Smooth muscle cell (in vitro differentiated cells): ENCODE measurements around the gene L2HGDH. TPM values are rescaled to one million over a fixed set of nuclear protein-coding genes. Genes with fewer than 3 reads are reported as not detected.

ENCODE experiments used
- DNase-seq: peaks from one replicate; lab custom pipeline; 2025; ENCODE audit not compliant: unreplicated experiment; lab: John Stamatoyannopoulos, UW
- H2AFZ ChIP-seq: fragments of 200-600 bp; sonication (generic); 2 replicates; pipeline ENCODE4 v1.6.0; 2016; ENCODE audit warnings: antibody characterized with exemption, low read depth, mild to moderate bottlenecking
- H3F3A ChIP-seq: fragments of 200-600 bp; sonication (generic); 2 replicates; pipeline ENCODE4 v1.6.0; 2017; ENCODE audit warnings: antibody characterized with exemption, low read depth
- H3K27ac ChIP-seq: fragments of 200-600 bp; sonication (generic); 2 replicates; pipeline ENCODE4 v1.5.1; 2016; ENCODE audit warnings: low read depth, mild to moderate bottlenecking
- H3K27me3 ChIP-seq: fragments of 200-600 bp; sonication (generic); 2 replicates; pipeline ENCODE4 v1.6.1; 2016; ENCODE audit warnings: low read depth, mild to moderate bottlenecking
- H3K36me3 ChIP-seq: fragments of 200-600 bp; sonication (generic); 2 replicates; pipeline ENCODE4 v1.5.1; 2016; ENCODE audit warnings: low read depth
- H3K4me1 ChIP-seq: fragments of 200-600 bp; sonication (generic); 2 replicates; pipeline ENCODE4 v1.5.1; 2016; ENCODE audit warnings: low read depth
- H3K4me2 ChIP-seq: fragments of 200-600 bp; sonication (generic); 2 replicates; pipeline ENCODE4 v1.6.0; 2016; ENCODE audit warnings: mild to moderate bottlenecking
- H3K4me3 ChIP-seq: fragments of 200-600 bp; sonication (generic); 2 replicates; pipeline ENCODE4 v1.5.1; 2016; ENCODE audit warnings: mild to moderate bottlenecking
- H3K79me2 ChIP-seq: fragments of 200-600 bp; sonication (generic); 2 replicates; pipeline ENCODE4 v1.6.0; 2016; ENCODE audit warnings: low read depth, mild to moderate bottlenecking
- H3K9ac ChIP-seq: fragments of 200-600 bp; sonication (generic); 2 replicates; pipeline ENCODE4 v1.6.0; 2016; ENCODE audit warnings: low read depth
- H3K9me3 ChIP-seq: fragments of 200-600 bp; sonication (generic); replicated peaks from 2 replicates; pipeline ENCODE4 v1.5.1; 2016; ENCODE audit warnings: low read depth
- H4K20me1 ChIP-seq: fragments of 200-600 bp; sonication (generic); 2 replicates; pipeline ENCODE4 v1.6.0; 2016; ENCODE audit warnings: low read depth
- CTCF ChIP-seq: fragments of 200-600 bp; sonication (generic); IDR thresholded peaks from 2 replicates; pipeline ENCODE4 v1.5.1; 2017; ENCODE audit warnings: borderline replicate concordance, mild to moderate bottlenecking, antibody characterized with exemption; ENCODE audit not compliant: insufficient read depth, poor library complexity, severe bottlenecking
- WGBS: methylation state at CpG from one replicate; pipeline ENCODE4 v1.1.7; 2016; ENCODE audit warnings: low lambda C conversion rate; 5-methylcytosine and 5-hydroxymethylcytosine counted together
- polyA plus RNA-seq: library from polyadenylated mRNA; unstranded; fragments of >200 nt; fragmentation: Nextera tagmentation; extraction: Ambion mirVana; gene quantifications from 2 replicates; pipeline ENCODE4 v1.2.1, GENCODE V29; 2016
- total RNA-seq: library from RNA; depleted of rRNA; stranded (reverse); fragments of >200 nt; gene quantifications from 2 replicates; pipeline ENCODE4 v1.2.3, GENCODE V29; 2014

Gene L2HGDH
- total and polyA plus RNA-seq, 2 experiments from 2014 or later: 3.0 to 3.5 TPM

- no peak for TF ChIP-seq CTCF
- peaks cover 15% of the 10 kb centered on the region for H3K4me1 ChIP-seq
- H3K79me2 ChIP-seq: no peaks in the 10 kb centered on the region
- no peak overlapping the region for H3K4me3 ChIP-seq
- peaks cover 10% of the 10 kb centered on the region for H3F3A ChIP-seq
- no peaks in the 10 kb centered on the region for H3K36me3 ChIP-seq
- no peak overlapping the region for H2AFZ ChIP-seq
- 16% methylated on average over 7 of the region's 7 CpGs for WGBS
- no peak for DNase-seq
- H3K4me2 ChIP-seq: peak overlapping the region; percentile 19
- H4K20me1 ChIP-seq: no peaks in the 10 kb centered on the region
- peak overlapping the region; percentile 64 for H3K27ac ChIP-seq
- H3K27me3 ChIP-seq: no peaks in the 10 kb centered on the region
- H3K9ac ChIP-seq: no peak overlapping the region
- no peaks in the 10 kb centered on the region for H3K9me3 ChIP-seq
Measured at GRCh38 chr14:50335389-50335788, 23.4 kb upstream of the L2HGDH start.

GRCh38 chr14:50334211-50334610 lies 22.2 kb upstream of the L2HGDH start:
- no peak for TF ChIP-seq CTCF
- H2AFZ ChIP-seq: no peak overlapping the region
- H3K79me2 ChIP-seq: no peaks in the 10 kb centered on the region
- no peak overlapping the region for H3K4me3 ChIP-seq
- H3K4me2 ChIP-seq: no peak overlapping the region
- H4K20me1 ChIP-seq: no peaks in the 10 kb centered on the region
- H3K9me3 ChIP-seq: no peaks in the 10 kb centered on the region
- no peak overlapping the region for H3K27ac ChIP-seq
- DNase-seq: no peak
- H3K27me3 ChIP-seq: no peaks in the 10 kb centered on the region
- H3K36me3 ChIP-seq: no peaks in the 10 kb centered on the region
- H3K9ac ChIP-seq: no peak overlapping the region
- peaks cover 10% of the 10 kb centered on the region for H3F3A ChIP-seq
- 92% methylated on average over 8 of the region's 8 CpGs for WGBS
- peaks cover 15% of the 10 kb centered on the region for H3K4me1 ChIP-seq

GRCh38 chr14:50333014-50333509 lies 21.0 kb upstream of the L2HGDH start:
- H3K9me3 ChIP-seq: no peaks in the 10 kb centered on the region
- no peaks in the 10 kb centered on the region for H3K36me3 ChIP-seq
- H3K9ac ChIP-seq: no peak overlapping the region
- no peaks in the 10 kb centered on the region for H3K27me3 ChIP-seq
- TF ChIP-seq CTCF: no peak
- H3F3A ChIP-seq: peaks cover 10% of the 10 kb centered on the region
- no peaks in the 10 kb centered on the region for H4K20me1 ChIP-seq
- 13% methylated on average over 3 of the region's 3 CpGs for WGBS
- no peaks in the 10 kb centered on the region for H3K79me2 ChIP-seq
- DNase-seq: no peak
- peak overlapping the region; percentile 14 for H3K4me2 ChIP-seq
- H3K4me3 ChIP-seq: no peak overlapping the region
- H3K27ac ChIP-seq: peak overlapping the region; percentile 48
- H2AFZ ChIP-seq: no peak overlapping the region
- peaks cover 15% of the 10 kb centered on the region for H3K4me1 ChIP-seq

GRCh38 chr14:50331596-50331995 lies 19.6 kb upstream of the L2HGDH start:
- Histone ChIP-seq H3K9me3 (no peaks in the 10 kb centered on the region), H4K20me1 (no peaks in the 10 kb centered on the region), H3K4me2 (no peak overlapping the region), H3K4me3 (no peak overlapping the region), H3K27me3 (no peaks in the 10 kb centered on the region), H3K9ac (no peak overlapping the region), H3K36me3 (no peaks in the 10 kb centered on the region), H3F3A (peaks cover 10% of the 10 kb centered on the region), H2AFZ (no peak overlapping the region), H3K79me2 (no peaks in the 10 kb centered on the region), H3K4me1 (peaks cover 15% of the 10 kb centered on the region), H3K27ac (no peak overlapping the region)
- no peak for TF ChIP-seq CTCF
- no peak for DNase-seq
